T47D (cell line): ENCODE results near the gene GTF2A1L.
"Not testable (repeated sequence)": the region's sequence is repeated elsewhere in the genome, so short reads cannot be mapped to it uniquely, and the experiment has no call there.

ENCODE experiments used
- DNase-seq, 2 experiments: peaks; one replicate each; pipeline versions ENCODE4 v3.0.0 to v3.0.0-alpha.2; 2011 to 2012; ENCODE audit warnings: low read depth in 1 of 2, low spot score in 1 of 2
- JUND ChIP-seq: IDR thresholded peaks from 2 replicates; pipeline ENCODE4 v1.6.1; 2012; ENCODE audit warnings: low read depth
- in situ Hi-C: cut with HindIII; loops from 2 replicates; pipeline ENCODE4 v1.10.0; 2016; ENCODE audit warnings: low sequenced_read_pairs, low pct_unique_long_range_greater_than_20kb

Gene GTF2A1L

DNA sequence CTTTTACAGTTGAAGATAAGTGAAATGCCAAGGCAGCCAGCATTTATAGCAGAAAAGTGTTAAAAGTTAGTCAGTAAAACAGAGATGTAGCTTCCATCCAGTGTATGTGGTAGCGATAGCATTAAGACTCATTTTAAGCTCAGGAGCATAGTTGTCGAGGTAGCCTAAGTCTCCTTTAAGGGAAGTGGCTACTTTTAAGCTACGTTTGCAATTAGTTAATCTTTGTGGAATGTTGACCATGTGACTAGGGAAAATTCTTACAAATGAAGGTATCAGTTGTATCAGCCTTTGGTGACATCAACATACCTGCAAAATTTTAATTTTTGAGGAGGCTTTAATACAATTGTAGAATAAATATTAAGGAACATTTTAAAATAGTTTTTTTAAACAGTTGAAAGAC lies 76.0 kb downstream of the GTF2A1L start:
- TF ChIP-seq JUND, result no peak
- no peak for DNase-seq
- in situ Hi-C loops, result no loop called here

DNA sequence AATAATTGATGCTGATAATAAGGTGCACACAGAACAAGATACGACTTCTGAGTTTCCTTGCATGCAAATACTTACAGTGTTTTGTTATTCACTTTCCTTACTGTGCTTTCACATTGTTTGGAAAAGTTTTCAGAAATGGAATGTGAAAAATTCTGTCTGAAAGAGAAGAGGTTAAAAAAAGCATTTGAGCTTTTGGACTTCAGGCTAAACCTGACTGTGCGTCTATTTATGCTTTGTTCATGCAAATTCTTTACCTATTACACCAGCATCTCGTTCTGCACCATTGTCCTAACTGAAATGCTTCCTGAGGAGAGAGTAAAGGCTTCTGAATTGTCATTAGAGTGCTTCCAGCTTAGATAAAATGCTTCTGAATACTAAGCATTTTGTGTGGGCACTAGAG lies 76.5 kb downstream of the GTF2A1L start:
- DNase-seq, result no peak
- TF ChIP-seq JUND, result no peak
- in situ Hi-C loops, result no loop called here

DNA sequence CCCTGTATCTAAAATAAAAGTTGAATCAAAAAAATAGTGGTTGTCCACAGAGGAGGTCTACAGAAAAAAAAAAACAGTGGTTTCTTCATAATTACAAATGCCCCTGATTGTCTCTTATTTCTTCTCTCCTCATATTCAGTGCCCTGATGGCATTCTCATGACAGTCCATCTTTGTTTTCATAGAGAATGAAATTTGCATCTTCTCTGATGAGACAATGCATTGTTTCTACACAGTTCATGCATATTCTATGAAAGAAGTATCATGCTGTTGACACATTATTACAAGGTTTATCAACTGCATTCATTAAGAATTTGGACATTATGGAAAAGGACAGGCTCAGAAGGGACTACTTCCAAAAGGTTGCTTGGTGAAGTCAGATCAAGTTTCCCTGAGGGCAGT lies 78.3 kb downstream of the GTF2A1L start:
- DNase-seq, result no peak
- no peak for TF ChIP-seq JUND
- in situ Hi-C loops, result no loop called here

DNA sequence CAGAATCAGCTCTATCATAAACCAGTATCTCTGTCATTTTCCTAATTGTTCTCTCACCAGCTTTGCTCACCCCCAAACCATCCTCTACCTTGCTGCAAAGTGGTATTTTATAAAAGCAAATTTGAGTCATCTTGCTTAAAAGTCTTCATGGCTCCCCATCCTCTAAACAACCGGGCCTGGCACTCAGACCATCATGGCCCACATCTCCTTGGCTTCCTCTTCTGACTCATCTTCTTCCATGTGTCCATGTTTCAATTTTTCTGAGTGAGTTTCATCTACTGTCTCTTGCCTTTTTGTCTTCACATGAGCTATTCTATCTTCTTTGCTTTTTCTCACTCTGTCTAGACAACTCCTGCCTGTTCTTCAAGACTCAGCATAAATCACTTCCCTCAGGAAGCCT lies 79.2 kb downstream of the GTF2A1L start:
- in situ Hi-C loops, result no loop called here
- no peak for DNase-seq
- TF ChIP-seq JUND, result no peak

DNA sequence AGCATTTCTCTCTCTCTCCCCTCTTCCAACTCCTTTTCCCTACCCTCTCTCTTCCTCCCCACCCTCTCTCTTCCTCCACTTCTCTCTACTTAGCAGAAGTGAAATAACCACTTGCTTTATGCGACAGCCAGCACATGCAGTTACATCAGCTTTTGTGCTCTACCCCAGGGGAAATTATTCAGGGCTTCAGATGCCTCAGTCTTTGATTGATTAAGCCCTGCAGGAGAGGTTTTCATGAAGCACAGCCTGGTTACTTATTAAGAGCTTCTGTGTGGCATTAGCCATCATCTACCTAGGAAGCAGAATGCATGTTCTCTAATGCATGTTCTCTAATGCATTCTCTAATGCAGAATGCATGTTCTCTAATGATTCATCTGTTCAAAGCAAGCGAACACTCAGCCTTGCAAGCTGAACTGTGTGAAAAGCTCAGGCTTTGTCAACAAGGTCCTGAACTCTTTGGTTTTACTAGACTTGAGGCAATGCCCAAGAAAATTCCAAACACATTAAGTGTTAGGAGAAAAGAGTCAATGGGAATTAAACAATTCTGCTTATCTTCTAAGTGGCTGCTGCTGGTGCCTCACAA lies 81.8 kb downstream of the GTF2A1L start:
- no peak for TF ChIP-seq JUND
- no peak for DNase-seq
- in situ Hi-C loops, result no loop called here

DNA sequence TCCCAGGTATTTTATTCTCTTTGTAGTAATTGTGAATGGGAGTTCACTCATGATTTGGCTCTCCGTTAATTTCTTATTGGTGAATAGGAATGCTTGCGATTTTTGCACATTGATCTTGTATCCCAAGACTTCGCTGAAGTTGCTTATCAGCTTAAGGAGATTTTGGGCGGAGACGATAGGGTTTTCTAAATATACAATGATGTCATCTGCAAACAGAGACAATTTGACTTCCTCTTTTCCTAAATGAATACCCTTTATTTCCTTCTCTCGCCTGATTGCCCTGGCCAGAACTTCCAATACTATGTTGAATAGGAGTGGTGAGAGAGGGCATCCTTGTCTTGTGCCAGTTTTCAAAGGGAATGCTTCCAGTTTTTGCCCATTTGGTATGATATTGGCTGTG lies 86.0 kb downstream of the GTF2A1L start:
- DNase-seq, in situ Hi-C loops: not testable (repeated sequence)

DNA sequence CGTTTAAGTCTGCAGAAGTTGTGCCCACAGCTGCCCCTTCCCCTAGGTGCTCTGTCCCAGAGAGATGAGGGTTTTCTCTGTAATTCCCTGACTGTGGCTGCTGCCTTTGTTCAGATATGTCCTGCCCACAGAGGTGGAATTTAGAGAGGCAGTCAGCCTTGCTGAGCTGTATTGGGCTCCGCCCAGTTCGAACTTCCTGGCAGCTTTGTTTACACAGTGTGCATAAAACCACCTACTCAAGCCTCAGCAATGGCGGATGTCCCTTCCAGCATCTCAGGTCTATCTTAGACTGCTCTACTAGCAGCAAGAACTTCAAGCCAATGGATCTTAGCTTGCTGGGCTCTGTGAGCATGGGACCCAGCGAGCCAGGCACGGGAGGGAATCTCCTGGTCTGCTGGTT lies 89.8 kb downstream of the GTF2A1L start:
- no peak for TF ChIP-seq JUND
- in situ Hi-C loops, result no loop called here

DNA sequence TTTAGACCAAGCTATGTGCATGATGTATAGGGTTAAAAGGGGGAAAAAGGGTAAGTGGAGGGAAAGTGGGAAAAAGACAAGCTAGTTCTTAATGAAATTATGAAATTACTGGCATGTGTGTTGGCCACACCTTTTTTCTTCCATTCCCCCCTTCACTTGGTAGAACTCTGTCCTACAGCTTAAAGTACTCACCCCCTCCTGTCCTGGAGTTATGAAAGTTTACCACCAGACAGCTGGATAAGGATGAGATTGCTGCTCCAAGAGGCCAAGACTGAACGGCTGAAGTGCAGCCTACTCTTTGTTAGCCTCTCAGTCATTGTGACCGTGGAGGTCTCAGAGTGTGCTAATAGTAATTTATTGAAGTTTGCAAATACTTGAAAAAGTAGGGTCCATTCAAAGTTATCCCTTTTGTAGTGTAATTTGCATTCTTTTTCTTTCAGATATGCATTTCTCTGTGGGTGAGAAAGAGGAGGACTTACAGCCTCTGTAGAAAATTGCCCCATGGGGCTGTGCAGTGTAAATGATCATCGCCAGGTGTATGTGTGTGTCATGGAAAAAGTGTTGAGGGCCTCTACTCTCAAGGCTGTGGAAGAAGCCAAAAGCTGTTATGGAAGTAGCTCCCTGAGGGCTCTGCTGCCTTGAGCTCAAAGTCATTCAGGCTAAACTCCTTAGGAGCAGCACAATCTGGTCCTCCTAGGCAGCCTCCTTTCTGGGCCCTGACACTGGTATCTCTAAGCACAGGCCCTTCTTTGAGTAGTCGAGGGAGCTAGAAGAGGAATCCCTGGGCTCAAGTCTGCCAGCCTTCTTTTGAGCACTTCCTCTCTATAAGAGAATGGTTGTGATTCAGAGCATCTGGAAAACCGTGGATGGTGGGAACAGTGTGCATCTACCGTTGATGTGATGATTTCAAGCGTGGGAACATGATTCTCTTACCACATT lies 91.7 kb downstream of the GTF2A1L start:
- DNase-seq, result no peak
- in situ Hi-C loops, result no loop called here
- no peak for TF ChIP-seq JUND

More for the DNA sequence above, 89.8 kb downstream of the GTF2A1L start:
- DNase-seq, result peak in 1 of 2 experiments; percentile 44

DNA sequence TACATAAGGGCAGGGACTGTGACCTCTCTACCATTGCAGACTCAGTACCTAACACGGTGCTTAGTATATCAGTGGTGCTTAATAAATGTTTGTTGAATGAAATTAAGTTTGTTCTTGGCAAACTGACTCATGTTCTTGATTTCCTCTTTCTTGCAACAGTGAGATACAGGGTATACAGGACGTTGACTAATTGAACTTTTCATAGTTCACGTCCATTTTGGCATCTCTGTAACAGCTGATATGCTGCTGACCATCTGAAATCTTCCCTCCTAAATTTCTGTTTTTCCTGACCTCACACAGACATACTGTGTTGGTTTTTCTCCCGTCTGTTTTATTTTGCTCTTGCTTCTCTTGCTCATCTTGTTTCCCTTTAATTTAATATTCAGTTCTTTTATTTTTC lies 93.7 kb downstream of the GTF2A1L start:
- no peak for DNase-seq
- in situ Hi-C loops, result no loop called here
- TF ChIP-seq JUND, result no peak

DNA sequence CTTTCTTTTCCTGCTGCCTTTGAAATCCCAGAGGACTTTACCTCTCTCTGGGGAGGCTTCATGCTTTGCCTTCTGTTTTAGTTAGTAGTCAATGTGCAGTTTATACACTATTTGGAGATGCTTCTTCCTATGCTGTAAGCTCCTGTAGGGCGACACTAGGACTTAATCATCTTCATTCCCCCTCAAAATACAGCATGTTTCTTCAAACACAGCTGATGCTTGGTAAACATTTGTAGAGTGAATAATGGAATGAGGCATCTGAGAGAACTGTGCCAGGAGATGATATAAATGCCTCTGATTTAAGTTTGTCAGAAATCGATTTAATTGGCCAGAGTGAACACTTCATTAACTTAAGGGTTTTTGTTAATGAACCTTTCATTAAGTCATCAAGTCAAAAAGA lies 94.5 kb downstream of the GTF2A1L start:
- DNase-seq, result no peak
- TF ChIP-seq JUND, result no peak
- in situ Hi-C loops, result no loop called here

DNA sequence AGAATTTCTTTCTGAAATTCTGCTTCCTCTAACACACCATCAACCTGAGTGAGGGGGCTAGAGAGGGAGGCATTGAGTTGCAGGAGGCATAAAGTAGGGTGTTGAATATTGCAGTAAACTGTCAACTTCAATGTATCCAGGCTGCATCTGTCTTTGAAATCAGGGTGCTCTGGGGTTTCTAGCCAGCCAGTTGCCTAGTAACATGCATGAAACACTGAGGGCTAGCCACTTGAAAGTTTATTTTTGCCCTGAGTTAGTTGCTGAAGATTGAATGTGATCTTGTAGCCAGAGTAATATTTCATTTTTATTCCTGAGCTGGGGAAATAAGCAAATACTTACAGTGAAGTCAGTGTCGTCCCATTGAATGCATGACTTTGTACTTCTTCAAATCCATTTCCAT lies 96.0 kb downstream of the GTF2A1L start:
- TF ChIP-seq JUND, result no peak
- DNase-seq, result no peak
- in situ Hi-C loops, result no loop called here

DNA sequence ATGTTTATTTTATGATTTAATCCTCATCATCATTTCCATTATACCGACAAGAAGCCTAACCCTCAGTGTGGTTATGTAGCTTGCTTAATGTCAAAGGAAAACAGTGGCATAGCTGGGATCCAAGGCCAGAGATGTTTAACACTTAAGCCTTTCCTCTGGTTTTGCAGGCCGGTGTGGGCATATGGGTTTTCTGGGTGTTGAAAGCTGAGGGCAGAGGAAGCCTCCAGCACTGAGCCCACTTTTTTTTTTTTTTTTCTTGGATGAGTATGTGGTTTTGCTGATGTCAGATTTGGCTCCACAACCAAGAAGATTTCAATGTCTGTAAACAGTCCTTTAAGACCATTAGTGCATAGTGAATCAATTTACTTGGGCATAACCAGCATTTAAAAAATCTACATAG lies 96.6 kb downstream of the GTF2A1L start:
- no peak for DNase-seq
- in situ Hi-C loops, result no loop called here
- TF ChIP-seq JUND, result no peak

DNA sequence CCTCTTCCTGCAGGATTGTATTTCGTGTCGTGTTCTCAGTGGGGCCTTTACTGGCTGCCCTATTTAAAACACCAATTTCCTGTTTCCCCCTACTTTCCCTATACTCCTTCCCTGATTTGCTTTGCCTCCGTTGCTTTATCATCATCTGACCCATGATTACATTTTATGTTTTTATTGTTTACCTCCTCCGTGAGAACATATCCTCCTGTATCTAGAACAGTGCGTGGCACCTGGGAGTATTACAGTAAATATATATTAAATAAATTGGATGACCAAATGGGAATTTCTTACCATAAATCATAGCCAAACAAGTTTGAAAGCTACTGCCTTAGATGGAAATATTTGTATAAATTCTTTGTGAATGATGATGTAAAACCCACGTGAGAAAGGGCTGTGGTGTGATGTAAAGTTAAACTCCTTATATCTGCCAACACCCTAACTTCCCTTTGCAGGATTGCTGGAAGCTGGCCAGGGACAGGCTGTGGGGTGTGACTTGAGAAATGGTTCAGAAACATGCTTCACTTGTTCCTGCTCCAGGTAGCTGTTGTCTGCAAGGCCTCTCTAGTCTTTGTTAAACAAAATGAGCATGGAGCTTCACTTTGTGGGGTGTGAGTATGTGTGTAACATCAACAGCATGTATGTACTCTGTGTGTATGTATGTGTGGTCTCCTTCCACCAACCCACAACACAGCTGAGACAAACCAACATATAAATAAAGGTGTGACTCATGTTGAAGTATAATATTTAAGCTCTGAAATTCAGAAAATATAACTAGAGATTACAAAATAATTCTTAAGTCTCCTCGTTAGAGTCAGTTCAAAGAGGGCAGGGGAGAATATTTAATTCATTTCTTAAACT lies 97.6 kb downstream of the GTF2A1L start:
- no peak for DNase-seq
- TF ChIP-seq JUND, result no peak
- in situ Hi-C loops, result no loop called here
